ENCODE measurements around the gene ZNF205. TPM values are rescaled to one million over a fixed set of nuclear protein-coding genes. Genes with fewer than 3 reads are reported as not detected.

Gene ZNF205
- total and polyA plus RNA-seq, 2 of the 13 experiments (the other 11 are each of a cell fraction or from before 2014, with no cell fraction given): 5.8 to 10.2 TPM

- TF ChIP-seq ARID5B (CRISPR knock-in tag; IDR thresholded peaks at IDR 0.05) (0 out of 2 replicates have a peak, but pooled peaks have one; percentile 23), MXD1 (CRISPR knock-in tag; IDR thresholded peaks at IDR 0.05) (no peak), ELF3 (CRISPR knock-in tag; IDR thresholded peaks at IDR 0.05) (peak; percentile 21; the same call in 1 of the 2 replicates), SKIL (CRISPR knock-in tag; IDR thresholded peaks at IDR 0.05; ENCODE audit: borderline replicate concordance) (no peak), E2F5 (CRISPR knock-in tag; conservative IDR thresholded peaks at IDR 0.05) (no peak), ETV6 (CRISPR knock-in tag; conservative IDR thresholded peaks at IDR 0.05) (no peak), PATZ1 (CRISPR knock-in tag; IDR thresholded peaks at IDR 0.05) (peak; percentile 32; the same call in 1 of the 2 replicates), ZNF580 (CRISPR knock-in tag; IDR thresholded peaks at IDR 0.05; ENCODE audit: borderline replicate concordance, low read depth) (peak; percentile 45; the same call in 1 of the 2 replicates), HIC2 (CRISPR knock-in tag; IDR thresholded peaks at IDR 0.05; ENCODE audit: low read depth) (no peak), MIER2 (CRISPR knock-in tag; IDR thresholded peaks at IDR 0.05) (0 out of 2 replicates have a peak, but pooled peaks have one; percentile 59), SP1 (IDR thresholded peaks at IDR 0.05) (no peak), SP1 (CRISPR knock-in tag; IDR thresholded peaks at IDR 0.05) (peak; percentile 32; the same call in 1 of the 2 replicates), ZNF558 (CRISPR knock-in tag; IDR thresholded peaks at IDR 0.05; ENCODE audit: borderline replicate concordance) (no peak), ZMYM2 (CRISPR knock-in tag; IDR thresholded peaks at IDR 0.05) (no peak), PAF1 (CRISPR knock-in tag; IDR thresholded peaks at IDR 0.05) (0 out of 2 replicates have a peak, but pooled peaks have one; percentile 59)
Observed at GRCh38 chr16:3131755-3132377, 19.5 kb downstream of the ZNF205 start (continued).

All from HepG2 (cell line).